Panc1 (cell line): ENCODE data around the gene SDR9C7.

Experiments used
- CTCF ChIP-seq: fragments of 450-650 bp; IDR thresholded peaks from 2 replicates; pipeline ENCODE4 v1.5.1; 2017; ENCODE audit warnings: mild to moderate bottlenecking
- SIN3A ChIP-seq: IDR thresholded peaks from 2 replicates; pipeline ENCODE4 v1.6.1; 2012; ENCODE audit warnings: low read depth, mild to moderate bottlenecking, low read length, moderate library complexity, borderline replicate concordance; ENCODE audit not compliant: insufficient read depth

- no peak for TF ChIP-seq CTCF
- no peak for TF ChIP-seq SIN3A
Observed at GRCh38 chr12:56873382-56873781, 60.8 kb downstream of the SDR9C7 start.
